ENCODE results near the gene EFCAB6.

DNA sequence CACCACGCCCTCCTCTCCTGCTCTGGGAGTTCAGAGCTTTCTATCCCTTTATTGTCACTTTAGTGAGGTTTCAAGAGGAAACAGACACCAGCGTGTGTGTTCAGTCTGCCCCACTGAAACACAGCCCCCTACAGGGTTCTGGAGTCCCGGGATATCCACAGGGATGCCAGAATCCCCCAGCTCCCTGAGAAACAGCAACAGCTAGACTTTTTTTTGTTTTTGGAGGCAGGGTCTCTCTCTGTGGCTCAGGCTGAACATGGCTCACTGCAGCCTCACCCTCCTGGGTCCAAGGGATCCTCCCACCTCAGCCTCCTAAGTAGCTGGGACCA lies 39.8 kb upstream of the EFCAB6 start:
- TF ChIP-seq, protein P1, sequence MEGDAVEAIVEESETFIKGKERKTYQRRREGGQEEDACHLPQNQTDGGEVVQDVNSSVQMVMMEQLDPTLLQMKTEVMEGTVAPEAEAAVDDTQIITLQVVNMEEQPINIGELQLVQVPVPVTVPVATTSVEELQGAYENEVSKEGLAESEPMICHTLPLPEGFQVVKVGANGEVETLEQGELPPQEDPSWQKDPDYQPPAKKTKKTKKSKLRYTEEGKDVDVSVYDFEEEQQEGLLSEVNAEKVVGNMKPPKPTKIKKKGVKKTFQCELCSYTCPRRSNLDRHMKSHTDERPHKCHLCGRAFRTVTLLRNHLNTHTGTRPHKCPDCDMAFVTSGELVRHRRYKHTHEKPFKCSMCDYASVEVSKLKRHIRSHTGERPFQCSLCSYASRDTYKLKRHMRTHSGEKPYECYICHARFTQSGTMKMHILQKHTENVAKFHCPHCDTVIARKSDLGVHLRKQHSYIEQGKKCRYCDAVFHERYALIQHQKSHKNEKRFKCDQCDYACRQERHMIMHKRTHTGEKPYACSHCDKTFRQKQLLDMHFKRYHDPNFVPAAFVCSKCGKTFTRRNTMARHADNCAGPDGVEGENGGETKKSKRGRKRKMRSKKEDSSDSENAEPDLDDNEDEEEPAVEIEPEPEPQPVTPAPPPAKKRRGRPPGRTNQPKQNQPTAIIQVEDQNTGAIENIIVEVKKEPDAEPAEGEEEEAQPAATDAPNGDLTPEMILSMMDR (IDR thresholded peaks at IDR 0.05) = no peak
- TF ChIP-seq POLR2A (IDR thresholded peaks at IDR 0.05; ENCODE audit: low read depth) (no peak), POLR2AphosphoS5 (IDR thresholded peaks at IDR 0.05) (no peak), EP300 (IDR thresholded peaks at IDR 0.05) (no peak)
